ENCODE results near the gene SSR4. TPM values are rescaled to one million over a fixed set of nuclear protein-coding genes. Genes with fewer than 3 reads are reported as not detected.

Gene SSR4
- total RNA-seq, 1 experiment from 2014 or later: 561 TPM

DNA sequence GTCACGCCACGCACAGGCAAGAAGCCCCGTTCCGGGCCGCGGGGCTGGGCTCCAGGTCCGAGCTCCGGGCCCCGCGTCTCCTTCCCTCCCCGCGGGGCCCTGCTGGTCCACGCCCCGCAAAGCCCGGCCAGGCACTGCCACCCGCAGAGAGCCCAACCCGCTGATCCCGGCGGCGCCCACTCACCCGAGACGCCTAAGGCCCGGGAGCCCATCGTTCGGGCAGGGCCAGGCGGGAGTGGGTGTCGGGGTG is 35.0 kb downstream of the SSR4 start:
- DNase-seq (ENCODE audit: low spot score): no peak

- no peak for DNase-seq (ENCODE audit: low spot score)
Measured at GRCh38 chrX:153829799-153830639, 35.6 kb downstream of the SSR4 start, which contains the start of gene PDZD4. Gene PDZD4 (minus strand): TSS chrX:153830544. CDS start chrX:153830298, 246 bp downstream.

DNA sequence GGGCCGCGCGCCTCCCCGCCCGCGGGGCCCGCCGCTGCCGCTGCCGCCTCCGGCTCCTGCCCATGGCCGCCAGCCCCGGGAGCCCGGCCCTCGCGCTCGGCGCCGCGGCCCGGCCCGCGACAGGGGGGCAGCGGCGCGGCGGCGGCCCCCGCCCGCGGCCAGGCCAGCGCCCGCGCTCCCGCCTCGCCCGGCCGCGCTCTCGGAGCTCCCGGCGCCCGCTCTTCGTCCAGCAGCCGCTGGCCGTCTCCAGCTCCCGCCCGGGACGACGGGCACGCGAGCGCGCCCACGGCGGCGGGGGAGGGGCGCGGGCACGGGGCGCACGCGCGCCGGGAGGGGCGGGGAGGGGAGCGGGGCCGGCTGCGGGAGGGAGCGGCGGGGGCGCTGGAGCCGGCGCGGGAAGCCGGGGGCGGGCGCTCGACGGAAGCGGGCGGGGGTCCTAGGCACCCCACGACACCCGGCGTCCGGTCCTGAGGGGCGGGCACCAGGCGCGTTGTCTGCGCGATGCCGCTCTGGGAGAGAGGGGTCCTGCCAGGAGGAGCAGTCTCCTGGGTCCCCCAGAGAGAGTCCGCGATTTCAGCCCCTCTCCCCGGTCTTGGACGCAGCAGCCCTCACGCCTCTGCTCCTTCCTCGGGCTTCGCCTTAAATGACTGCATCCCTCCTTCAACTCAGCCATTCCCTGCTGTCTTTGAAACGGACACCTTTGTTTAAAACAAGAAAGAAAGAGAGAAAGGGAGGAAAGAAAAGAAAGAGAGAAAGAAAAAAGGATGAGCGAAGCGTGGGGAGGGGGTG is 36.4 kb downstream of the SSR4 start:
- DNase-seq (ENCODE audit: low spot score): no peak

DNA sequence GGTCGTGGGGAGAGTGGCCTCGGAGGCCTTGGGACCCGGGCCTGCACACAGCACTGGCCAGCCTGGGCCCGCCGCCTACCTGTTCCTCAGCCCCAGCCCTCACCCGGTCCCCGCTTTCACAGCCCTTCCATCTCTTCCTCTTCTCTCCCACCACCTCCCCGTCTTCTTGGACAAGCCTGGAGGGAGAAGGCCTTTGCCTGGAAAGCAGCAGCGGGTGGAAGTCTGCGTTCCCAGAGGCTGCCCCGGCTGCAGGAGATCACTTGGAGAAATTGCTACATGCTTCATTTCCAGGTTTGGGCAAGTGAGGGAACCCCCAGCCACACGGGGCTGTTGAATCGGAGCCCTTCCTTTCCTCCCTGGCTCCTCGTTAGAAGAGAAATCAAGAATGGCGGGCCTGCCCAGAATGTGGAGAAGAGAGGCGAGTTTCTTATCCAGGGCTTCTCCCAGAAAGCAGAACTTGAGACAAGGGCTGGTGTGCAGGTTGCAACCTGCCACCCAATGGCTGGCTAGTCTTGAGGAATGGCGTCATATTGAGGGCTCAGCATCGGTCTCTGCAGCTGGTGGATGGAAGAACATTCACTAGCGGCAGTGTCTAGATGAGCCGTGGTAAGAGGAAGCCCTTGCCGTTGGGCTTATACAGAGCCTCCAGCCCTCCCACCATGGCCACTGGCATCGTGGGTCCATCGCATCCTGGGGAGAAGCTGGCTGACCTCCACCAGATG is 37.1 kb downstream of the SSR4 start:
- DNase-seq (ENCODE audit: low spot score): no peak

DNA sequence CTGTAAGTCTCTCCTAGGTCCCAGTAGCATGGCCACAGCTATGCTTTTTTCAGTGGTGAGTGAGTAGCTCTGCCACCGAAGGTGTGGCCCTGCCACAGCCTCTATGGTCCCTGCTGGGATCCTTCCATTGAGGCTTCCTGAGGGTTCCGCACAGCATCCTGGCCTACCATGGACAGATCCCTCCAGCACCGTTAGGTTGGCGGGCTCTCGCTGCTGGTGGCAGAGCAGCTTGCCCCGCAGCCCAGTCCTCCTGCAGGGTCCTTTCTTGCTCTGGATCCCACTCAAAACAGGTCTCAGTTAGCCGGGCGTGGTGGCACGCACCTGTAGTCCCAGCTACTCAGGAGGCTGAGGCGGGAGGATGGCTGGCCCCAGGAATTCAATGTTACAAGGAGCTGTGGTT is 38.3 kb downstream of the SSR4 start:
- no peak for DNase-seq (ENCODE audit: low spot score)

DNA sequence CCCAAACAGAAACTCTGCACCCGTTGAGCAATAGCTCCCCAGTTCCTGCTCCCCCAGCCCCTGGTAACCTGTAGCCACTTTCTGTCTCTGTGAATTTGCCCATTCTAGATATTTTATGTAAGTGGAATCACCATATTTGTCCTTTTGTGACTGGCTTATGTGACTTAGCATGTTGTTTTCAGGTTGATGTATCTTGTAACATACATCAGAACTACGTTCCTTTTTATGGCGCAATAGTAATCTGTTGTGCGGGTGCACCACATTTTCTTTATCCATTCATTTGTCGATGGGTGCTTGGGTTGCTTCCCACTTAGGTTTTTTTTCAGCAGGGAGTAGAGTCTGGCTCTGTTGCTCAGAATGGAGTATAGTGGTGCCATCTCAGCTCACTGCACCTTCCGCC is 42.5 kb downstream of the SSR4 start:
- DNase-seq (ENCODE audit: low spot score): no peak

- no peak for DNase-seq (ENCODE audit: low spot score)
Measured at GRCh38 chrX:153844509-153845082, 50.1 kb downstream of the SSR4 start.

- no peak for DNase-seq (ENCODE audit: low spot score)
Measured at GRCh38 chrX:153845195-153845594, 50.7 kb downstream of the SSR4 start.

DNA sequence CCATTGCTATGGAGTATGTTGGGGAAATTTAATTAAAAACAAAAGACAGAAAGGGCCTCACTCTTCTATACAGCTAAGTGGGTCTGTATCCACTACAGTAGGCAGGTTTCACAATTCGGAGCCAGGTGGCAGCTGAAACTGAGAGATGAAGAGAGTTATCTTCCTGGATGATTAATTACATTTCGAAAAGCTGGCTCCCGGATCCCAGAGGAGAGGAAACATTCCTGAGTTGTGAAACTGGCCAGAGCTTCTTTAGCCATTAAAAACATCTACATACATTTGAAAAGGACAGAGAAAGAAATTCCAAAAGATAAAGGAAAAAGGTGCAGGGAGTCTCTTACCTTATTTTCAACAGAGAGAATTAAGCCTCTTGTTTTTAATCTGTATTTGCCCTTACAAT is 51.4 kb downstream of the SSR4 start:
- no peak for DNase-seq (ENCODE audit: low spot score)

Other genes with a start within 250 kb of the SSR4 start
- gene CCNQ, start 195.5 kb upstream of the SSR4 start, total RNA-seq (2014; rRNA removed; shearing (Covaris generic)): 107 and 122 TPM in 2 replicates
- gene DUSP9, start 147.5 kb upstream of the SSR4 start, total RNA-seq (2014; rRNA removed; shearing (Covaris generic)): not detected in 2 replicates
- gene PNCK, start 120.9 kb upstream of the SSR4 start, total RNA-seq (2014; rRNA removed; shearing (Covaris generic)): 0.99 and 1.1 TPM in 2 replicates
- 98.8 and 127 TPM in 2 replicates for gene SLC6A8, start 106.7 kb upstream of the SSR4 start, total RNA-seq (2014; rRNA removed; shearing (Covaris generic))
- 387 and 409 TPM in 2 replicates for gene BCAP31, start 70.3 kb upstream of the SSR4 start, total RNA-seq (2014; rRNA removed; shearing (Covaris generic))
- 28.2 and 31.6 TPM in 2 replicates for gene ABCD1, start 69.8 kb upstream of the SSR4 start, total RNA-seq (2014; rRNA removed; shearing (Covaris generic))
- gene PLXNB3, start 30.4 kb upstream of the SSR4 start, total RNA-seq (2014; rRNA removed; shearing (Covaris generic)): 7.0 and 10.3 TPM in 2 replicates
- 1.1 and 5.6 TPM in 2 replicates for gene SRPK3, start 13.6 kb upstream of the SSR4 start, total RNA-seq (2014; rRNA removed; shearing (Covaris generic))
- gene IDH3G, start 293 bp upstream of the SSR4 start, total RNA-seq (2014; rRNA removed; shearing (Covaris generic)): 173 and 197 TPM in 2 replicates
- gene PDZD4, start 35.9 kb downstream of the SSR4 start, total RNA-seq (2014; rRNA removed; shearing (Covaris generic)): 0.33 TPM in 1 of 2 replicates, not detected in the other
- not detected in 2 replicates for gene L1CAM, start 91.5 kb downstream of the SSR4 start, total RNA-seq (2014; rRNA removed; shearing (Covaris generic))
- not detected in 2 replicates for gene AVPR2, start 110.0 kb downstream of the SSR4 start, total RNA-seq (2014; rRNA removed; shearing (Covaris generic))
- gene ARHGAP4, start 131.6 kb downstream of the SSR4 start, total RNA-seq (2014; rRNA removed; shearing (Covaris generic)): 3.4 and 6.5 TPM in 2 replicates
- 304 and 321 TPM in 2 replicates for gene NAA10, start 140.4 kb downstream of the SSR4 start, total RNA-seq (2014; rRNA removed; shearing (Covaris generic))
- gene RENBP, start 150.0 kb downstream of the SSR4 start, total RNA-seq (2014; rRNA removed; shearing (Covaris generic)): 0.08 and 0.91 TPM in 2 replicates
- 106 and 124 TPM in 2 replicates for gene HCFC1, start 177.2 kb downstream of the SSR4 start, total RNA-seq (2014; rRNA removed; shearing (Covaris generic))
- 21.4 and 23.4 TPM in 2 replicates for gene TMEM187, start 178.1 kb downstream of the SSR4 start, total RNA-seq (2014; rRNA removed; shearing (Covaris generic))
- 536 and 557 TPM in 2 replicates for gene IRAK1, start 225.2 kb downstream of the SSR4 start, total RNA-seq (2014; rRNA removed; shearing (Covaris generic))